Stromal cell of bone marrow (primary cell): ENCODE data around the gene BFSP2.

ENCODE experiments used
- DNase-seq: peaks from one replicate; pipeline ENCODE4 v3.0.0-alpha.2; 2012; ENCODE audit warnings: low read depth

Gene BFSP2

GRCh38 chr3:133400006-133400515, at the start of gene BFSP2:
Gene BFSP2 (plus strand): TSS chr3:133400056. CDS start chr3:133400084, 28 bp downstream.
- no peak for DNase-seq

- DNase-seq = no peak
Observed at GRCh38 chr3:133354721-133355120, 45.1 kb upstream of the BFSP2 start.

GRCh38 chr3:133360476-133360875, 39.4 kb upstream of the BFSP2 start:
- no peak for DNase-seq

- DNase-seq = no peak
Observed at GRCh38 chr3:133361011-133361410, 38.8 kb upstream of the BFSP2 start.

- DNase-seq = no peak
Observed at GRCh38 chr3:133361435-133361834, 38.4 kb upstream of the BFSP2 start.

- no peak for DNase-seq
Observed at GRCh38 chr3:133362539-133362938, 37.3 kb upstream of the BFSP2 start.

GRCh38 chr3:133364704-133365103, 35.2 kb upstream of the BFSP2 start:
- no peak for DNase-seq

GRCh38 chr3:133366921-133367320, 32.9 kb upstream of the BFSP2 start:
- DNase-seq = no peak

GRCh38 chr3:133367403-133367802, 32.5 kb upstream of the BFSP2 start:
- DNase-seq = no peak

- no peak for DNase-seq
Observed at GRCh38 chr3:133367956-133368355, 31.9 kb upstream of the BFSP2 start.

GRCh38 chr3:133368371-133369067, 31.3 kb upstream of the BFSP2 start:
- DNase-seq = no peak

GRCh38 chr3:133369068-133369440, 30.8 kb upstream of the BFSP2 start:
- DNase-seq = no peak

GRCh38 chr3:133371181-133371580, 28.7 kb upstream of the BFSP2 start:
- DNase-seq = no peak

- DNase-seq = no peak
Observed at GRCh38 chr3:133371676-133372075, 28.2 kb upstream of the BFSP2 start.

GRCh38 chr3:133374708-133375402, 25.0 kb upstream of the BFSP2 start:
- peak; percentile 53 for DNase-seq

GRCh38 chr3:133375403-133375745, 24.5 kb upstream of the BFSP2 start:
- DNase-seq = no peak

- DNase-seq = no peak
Observed at GRCh38 chr3:133376810-133377209, 23.0 kb upstream of the BFSP2 start.

- DNase-seq = peak; percentile 39
Observed at GRCh38 chr3:133377396-133377795, 22.5 kb upstream of the BFSP2 start.

- DNase-seq = no peak
Observed at GRCh38 chr3:133379926-133380325, 19.9 kb upstream of the BFSP2 start.

GRCh38 chr3:133380481-133381225, 19.2 kb upstream of the BFSP2 start:
- no peak for DNase-seq

- no peak for DNase-seq
Observed at GRCh38 chr3:133381346-133382109, 18.3 kb upstream of the BFSP2 start.

GRCh38 chr3:133383175-133383574, 16.7 kb upstream of the BFSP2 start:
- DNase-seq = no peak
